Breast epithelium (tissue), 4 donors: ENCODE measurements around the gene PGGT1B. TPM values are rescaled to one million over a fixed set of nuclear protein-coding genes. Genes with fewer than 3 reads are reported as not detected.

Experiments
- DNase-seq, 2 donors: peaks; one replicate each; pipeline ENCODE4 v3.0.0-alpha.2; 2019; ENCODE audit warnings: low spot score in 2 of 2
- H3K27ac ChIP-seq, 2 donors: fragments of 200-600 bp; sonication (generic) in 1 of 2; one replicate each; pipeline ENCODE4 v1.5.1; 2016 to 2019; ENCODE audit warnings: mild to moderate bottlenecking in 1 of 2
- H3K27me3 ChIP-seq, 2 donors: fragments of 200-600 bp; sonication (generic) in 1 of 2; one replicate each; pipeline versions ENCODE4 v1.5.1 to v1.6.0; 2017 to 2019; ENCODE audit warnings: control low read depth in 1 of 2, mild to moderate bottlenecking in 1 of 2
- H3K36me3 ChIP-seq: fragments of 200-600 bp; one replicate; pipeline ENCODE4 v1.5.1; 2019
- H3K4me1 ChIP-seq, 2 donors: fragments of 200-600 bp; sonication (generic); one replicate each; pipeline ENCODE4 v1.5.1; 2016 to 2019; ENCODE audit warnings: control low read depth in 1 of 2
- H3K4me3 ChIP-seq, 3 donors: fragments of 200-600 bp; sonication (generic); 1 replicate in 2 of 3; 2 replicates in 1 of 3; pipeline ENCODE4 v1.5.1; 2016 to 2019; ENCODE audit warnings: mild to moderate bottlenecking in 3 of 3, moderate library complexity in 2 of 3
- H3K9me3 ChIP-seq, 2 donors: fragments of 200-600 bp; sonication (generic) in 1 of 2; one replicate each; pipeline ENCODE4 v1.5.1; 2016 to 2019; ENCODE audit warnings: control low read depth in 1 of 2
- POLR2A ChIP-seq: fragments of 450-650 bp; IDR thresholded peaks from one replicate; pipeline ENCODE4 v1.6.1; 2016; ENCODE audit warnings: antibody characterized with exemption, mild to moderate bottlenecking, moderate library complexity
- POLR2AphosphoS5 ChIP-seq, 3 donors: sonication (generic); formaldehyde crosslinking; IDR thresholded peaks; one replicate each; pipeline ENCODE4 v1.6.1; 2017; ENCODE audit warnings: antibody characterized with exemption in 3 of 3
- intact Hi-C: fragments of 100-400 bp; cut with DNase I; formaldehyde crosslinking; loops from one replicate; pipeline ENCODE4 v1.15.1; 2023; ENCODE audit warnings: low total_unique reads
- total RNA-seq, 3 donors: library from RNA; depleted of rRNA; stranded (reverse); fragments of >200 nt; gene quantifications; one replicate each; pipeline ENCODE4 v1.1.0, GENCODE V29; 2016
- TF ChIP-seq, protein P1 (sequence below), 3 donors: fragments of 450-650 bp; IDR thresholded peaks; one replicate each; pipeline ENCODE4 v1.5.1; 2016 to 2017; ENCODE audit warnings: antibody characterized with exemption in 3 of 3, mild to moderate bottlenecking in 3 of 3, moderate library complexity in 3 of 3

The PGGT1B gene
- total RNA-seq, 3 donors from 2014 or later: 12.6 to 15.7 (median 15.7) TPM

DNA sequence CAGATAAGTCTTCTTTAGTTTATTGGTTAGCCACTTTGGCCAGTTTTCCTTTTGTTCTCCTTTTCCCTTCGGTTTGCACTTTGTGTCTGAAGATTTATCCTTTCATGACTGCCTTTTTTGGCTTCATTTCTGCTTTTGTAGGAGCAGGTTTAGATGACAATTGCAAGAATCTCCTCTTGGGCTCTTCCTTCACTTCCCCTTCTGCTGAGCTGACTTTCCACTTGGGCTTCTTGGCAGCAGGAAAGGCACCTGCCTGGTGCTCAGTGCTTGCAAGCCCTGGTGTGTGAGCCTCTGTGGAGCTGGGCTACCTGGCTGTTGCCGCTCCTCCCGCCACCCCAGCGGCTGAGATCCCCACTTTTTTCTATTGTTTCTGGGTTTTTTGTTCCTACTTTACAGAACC lies 26.4 kb upstream of the PGGT1B start:
- no peaks in the 10 kb centered on the region for H3K9me3 ChIP-seq
- no peak for DNase-seq
- H3K4me1 ChIP-seq: no peaks in the 10 kb centered on the region
- no peaks in the 10 kb centered on the region for H3K27me3 ChIP-seq
- no peaks in the 10 kb centered on the region for H3K36me3 ChIP-seq
- no peak overlapping the region for H3K27ac ChIP-seq
- no peak for TF ChIP-seq POLR2A
- TF ChIP-seq, protein P1, sequence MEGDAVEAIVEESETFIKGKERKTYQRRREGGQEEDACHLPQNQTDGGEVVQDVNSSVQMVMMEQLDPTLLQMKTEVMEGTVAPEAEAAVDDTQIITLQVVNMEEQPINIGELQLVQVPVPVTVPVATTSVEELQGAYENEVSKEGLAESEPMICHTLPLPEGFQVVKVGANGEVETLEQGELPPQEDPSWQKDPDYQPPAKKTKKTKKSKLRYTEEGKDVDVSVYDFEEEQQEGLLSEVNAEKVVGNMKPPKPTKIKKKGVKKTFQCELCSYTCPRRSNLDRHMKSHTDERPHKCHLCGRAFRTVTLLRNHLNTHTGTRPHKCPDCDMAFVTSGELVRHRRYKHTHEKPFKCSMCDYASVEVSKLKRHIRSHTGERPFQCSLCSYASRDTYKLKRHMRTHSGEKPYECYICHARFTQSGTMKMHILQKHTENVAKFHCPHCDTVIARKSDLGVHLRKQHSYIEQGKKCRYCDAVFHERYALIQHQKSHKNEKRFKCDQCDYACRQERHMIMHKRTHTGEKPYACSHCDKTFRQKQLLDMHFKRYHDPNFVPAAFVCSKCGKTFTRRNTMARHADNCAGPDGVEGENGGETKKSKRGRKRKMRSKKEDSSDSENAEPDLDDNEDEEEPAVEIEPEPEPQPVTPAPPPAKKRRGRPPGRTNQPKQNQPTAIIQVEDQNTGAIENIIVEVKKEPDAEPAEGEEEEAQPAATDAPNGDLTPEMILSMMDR (IDR thresholded peaks at IDR 0.05): no peak
- TF ChIP-seq POLR2AphosphoS5 (IDR thresholded peaks at IDR 0.05): no peak
- H3K4me3 ChIP-seq: no peak overlapping the region
- intact Hi-C loops: no loop called here

DNA sequence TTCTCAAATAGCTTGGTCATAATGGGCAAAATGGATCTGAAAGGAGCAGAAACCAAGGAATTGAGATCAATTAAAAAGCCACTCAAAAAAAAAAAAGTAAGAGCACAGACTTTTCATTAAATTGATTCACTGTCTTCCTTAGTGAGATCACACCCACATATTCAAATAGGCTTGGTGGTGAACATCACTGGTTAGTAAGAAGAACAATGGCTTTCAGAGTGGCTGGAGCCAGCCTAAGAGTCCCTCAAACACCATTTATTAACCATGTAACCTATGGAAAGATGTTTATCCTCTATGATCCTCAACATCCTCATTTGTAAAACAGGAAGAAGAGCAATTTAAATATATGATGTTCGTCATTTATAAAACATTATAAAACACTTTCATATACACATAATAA lies 21.3 kb upstream of the PGGT1B start:
- Histone ChIP-seq H3K27me3 (no peaks in the 10 kb centered on the region), H3K27ac (no peak overlapping the region), H3K4me3 (no peak overlapping the region), H3K9me3 (no peaks in the 10 kb centered on the region), H3K36me3 (no peaks in the 10 kb centered on the region), H3K4me1 (no peaks in the 10 kb centered on the region)
- no peak for DNase-seq
- intact Hi-C loops: no loop called here
- TF ChIP-seq POLR2A (no peak), POLR2AphosphoS5 (IDR thresholded peaks at IDR 0.05) (no peak)
- TF ChIP-seq, protein P1 (IDR thresholded peaks at IDR 0.05): no peak

DNA sequence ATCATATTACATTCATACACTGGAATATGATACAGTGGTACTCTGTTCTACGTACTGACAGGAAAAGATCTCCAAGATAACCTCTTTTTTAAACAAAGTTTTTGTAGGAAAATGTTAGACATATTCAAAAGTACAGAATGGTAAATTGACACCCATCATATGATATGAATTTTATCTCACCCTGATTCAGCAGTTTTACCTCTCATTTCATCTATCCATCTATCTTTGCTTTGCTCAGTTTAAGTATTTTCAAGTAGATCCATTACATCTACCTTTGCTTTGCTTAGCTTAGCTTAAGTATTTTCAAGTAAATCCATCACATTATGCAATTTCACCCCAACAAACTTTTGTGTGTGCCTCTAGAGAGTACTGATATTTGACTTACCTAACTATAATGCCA lies 19.5 kb upstream of the PGGT1B start:
- no peaks in the 10 kb centered on the region for H3K36me3 ChIP-seq
- DNase-seq: no peak
- H3K9me3 ChIP-seq: no peaks in the 10 kb centered on the region
- TF ChIP-seq, protein P1 (IDR thresholded peaks at IDR 0.05): no peak
- TF ChIP-seq POLR2AphosphoS5 (IDR thresholded peaks at IDR 0.05) (no peak), POLR2A (no peak)
- H3K27me3 ChIP-seq: no peaks in the 10 kb centered on the region
- H3K4me1 ChIP-seq: no peaks in the 10 kb centered on the region
- no peak overlapping the region for H3K4me3 ChIP-seq
- intact Hi-C loops: no loop called here
- no peak overlapping the region for H3K27ac ChIP-seq

DNA sequence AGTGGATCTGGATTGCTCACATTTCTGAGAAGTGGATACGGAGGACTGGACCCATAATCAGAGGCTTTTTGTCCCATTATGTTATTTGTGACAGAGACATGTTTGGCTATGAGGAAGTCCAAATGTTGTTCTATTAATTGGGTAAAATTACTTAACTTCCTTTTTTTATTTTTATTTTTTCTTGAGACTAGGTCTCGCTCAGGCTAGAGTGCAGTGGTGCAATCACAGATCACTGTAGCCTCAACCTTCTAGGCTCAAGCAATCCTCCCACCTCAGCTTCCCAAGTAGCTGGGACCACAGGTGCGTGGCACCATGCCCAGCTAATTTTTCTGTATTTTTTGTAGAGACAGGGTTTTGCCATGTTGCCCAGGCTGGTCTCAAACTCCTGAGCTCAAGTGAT lies 11.9 kb upstream of the PGGT1B start:
- DNase-seq: no peak
- Histone ChIP-seq H3K36me3 (no peaks in the 10 kb centered on the region), H3K4me3 (no peak overlapping the region), H3K9me3 (no peaks in the 10 kb centered on the region), H3K4me1 (no peaks in the 10 kb centered on the region), H3K27me3 (no peaks in the 10 kb centered on the region), H3K27ac (no peak overlapping the region)
- intact Hi-C loops: no loop called here
- TF ChIP-seq POLR2AphosphoS5 (IDR thresholded peaks at IDR 0.05) (no peak), POLR2A (no peak)
- TF ChIP-seq, protein P1 (IDR thresholded peaks at IDR 0.05): no peak

DNA sequence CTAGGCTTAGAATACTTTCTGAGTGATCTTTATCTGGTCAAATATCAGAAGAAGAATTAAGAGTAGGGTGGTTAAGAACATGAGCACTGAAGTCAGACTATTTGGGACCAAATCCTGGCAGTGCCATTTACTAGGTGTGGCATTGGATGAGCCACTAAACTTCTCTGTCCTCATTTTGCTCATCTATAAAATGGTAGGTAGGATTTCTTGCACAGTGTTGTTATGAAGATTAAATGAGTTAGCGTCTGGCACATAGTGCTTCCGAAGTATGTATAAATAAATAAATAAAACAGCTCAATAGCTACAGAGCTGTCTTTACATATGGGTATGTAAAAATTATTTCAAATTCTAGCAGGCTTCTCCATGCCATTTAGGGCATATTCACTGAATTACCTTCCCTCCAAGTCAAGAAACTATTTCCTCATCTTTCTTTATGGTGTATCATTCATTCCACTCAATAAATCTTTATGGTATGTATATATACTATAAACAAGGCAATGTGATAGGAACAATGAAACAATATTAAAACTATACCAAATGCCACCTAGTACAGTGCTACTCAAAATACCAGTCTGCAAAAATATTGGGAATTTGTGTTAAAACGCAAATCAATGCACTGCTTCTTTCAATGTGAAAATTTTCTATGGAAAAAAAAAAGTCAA lies 9.8 kb upstream of the PGGT1B start:
- no peak overlapping the region for H3K27ac ChIP-seq
- H3K27me3 ChIP-seq: no peaks in the 10 kb centered on the region
- DNase-seq: no peak
- no peaks in the 10 kb centered on the region for H3K9me3 ChIP-seq
- H3K36me3 ChIP-seq: no peaks in the 10 kb centered on the region
- H3K4me1 ChIP-seq: no peaks in the 10 kb centered on the region
- H3K4me3 ChIP-seq: no peak overlapping the region
- TF ChIP-seq POLR2AphosphoS5 (IDR thresholded peaks at IDR 0.05) (no peak), POLR2A (no peak)
- TF ChIP-seq, protein P1 (IDR thresholded peaks at IDR 0.05): no peak
- intact Hi-C loops: no loop called here
